Mucosa of descending colon (tissue), 3 donors: ENCODE measurements around the gene METTL9. TPM values are rescaled to one million over a fixed set of nuclear protein-coding genes. Genes with fewer than 3 reads are reported as not detected.
"Not testable (repeated sequence)": the region's sequence is repeated elsewhere in the genome, so short reads cannot be mapped to it uniquely, and the experiment has no call there.

Experiments
- ATAC-seq: fragments of 200-7000 bp; cut with Tn5 transposase; one replicate; pipeline ENCODE4 v1.9.1; 2020; ENCODE audit warnings: mild to moderate bottlenecking, moderate library complexity
- DNase-seq, 3 donors: peaks; one replicate each; pipeline ENCODE4 v3.0.0-alpha.2; 2020
- H3K36me3 ChIP-seq: fragments of 200-600 bp; one replicate; pipeline ENCODE4 v1.8.0; 2021; ENCODE audit warnings: low read depth, mild to moderate bottlenecking
- H3K4me1 ChIP-seq: fragments of 200-600 bp; one replicate; pipeline ENCODE4 v1.8.0; 2021; ENCODE audit warnings: low read depth, mild to moderate bottlenecking
- H3K4me3 ChIP-seq: fragments of 200-600 bp; one replicate; pipeline ENCODE4 v1.8.0; 2021; ENCODE audit warnings: mild to moderate bottlenecking
- H3K9me3 ChIP-seq: fragments of 200-600 bp; one replicate; pipeline ENCODE4 v1.8.0; 2021; ENCODE audit warnings: mild to moderate bottlenecking
- intact Hi-C, 2 donors: fragments of 100-400 bp; cut with DNase I in 1 of 2; cut with micrococcal nuclease in 1 of 2; formaldehyde crosslinking; loops; one replicate each; pipeline versions ENCODE4 v1.11.0 to v1.11.1; 2022; cut with DNase I, micrococcal nuclease
- long read RNA-seq, 2 donors: library from polyadenylated mRNA; unstranded; transcript quantifications; one replicate each; pipeline ENCODE4 v2.0.0, GENCODE V29; 2019 to 2021
- total RNA-seq, 3 donors: library from RNA; stranded (reverse); fragmentation: NEBNext Ultra II Directional in 2 of 3; extraction: Animal tissue kit (Norgen Biotek cat#: 25700) in 2 of 3; gene quantifications; one replicate each; pipeline versions ENCODE4 v1.2.1 to v1.2.4, GENCODE V29; 2021 to 2023
- TF ChIP-seq, protein P1 (sequence below): fragments of 200-600 bp; IDR thresholded peaks from one replicate; pipeline ENCODE4 v1.8.0; 2022; ENCODE audit warnings: antibody characterized with exemption, mild to moderate bottlenecking
- donor health status: DM: no; HTN: no; CAD: no; lungs with moderate emphysema.
- donor health status: DM: no; HTN: no; CAD: no.
- donor health status: DM: no; HTN: yes; CAD: no.

The METTL9 gene
- total RNA-seq, result 10 to 100 TPM; 60.8 to 76.5 (median 62.8) TPM
- long read RNA-seq, donor 1, transcript METTL9-201 (5 exons, 3,256 nt), result major isoform, 67 of 113 reads
- long read RNA-seq, donor 1, transcript METTL9-202 (5 exons, 1,817 nt), result minor isoform, 31 of 113 reads
- long read RNA-seq, donor 1, partial matches to known transcripts, result 7 of 113 reads
- long read RNA-seq, donor 1, other reads (novel, unspliced or antisense), result 8 of 113 reads
- long read RNA-seq, donor 2, transcript METTL9-202 (5 exons, 1,817 nt), result minor isoform, 9 of 43 reads
- long read RNA-seq, donor 2, transcript METTL9-201 (5 exons, 3,256 nt), result major isoform, 30 of 43 reads
- long read RNA-seq, donor 2, partial matches to known transcripts, result 1 of 43 reads
- long read RNA-seq, donor 2, other reads (novel, unspliced or antisense), result 3 of 43 reads

DNA sequence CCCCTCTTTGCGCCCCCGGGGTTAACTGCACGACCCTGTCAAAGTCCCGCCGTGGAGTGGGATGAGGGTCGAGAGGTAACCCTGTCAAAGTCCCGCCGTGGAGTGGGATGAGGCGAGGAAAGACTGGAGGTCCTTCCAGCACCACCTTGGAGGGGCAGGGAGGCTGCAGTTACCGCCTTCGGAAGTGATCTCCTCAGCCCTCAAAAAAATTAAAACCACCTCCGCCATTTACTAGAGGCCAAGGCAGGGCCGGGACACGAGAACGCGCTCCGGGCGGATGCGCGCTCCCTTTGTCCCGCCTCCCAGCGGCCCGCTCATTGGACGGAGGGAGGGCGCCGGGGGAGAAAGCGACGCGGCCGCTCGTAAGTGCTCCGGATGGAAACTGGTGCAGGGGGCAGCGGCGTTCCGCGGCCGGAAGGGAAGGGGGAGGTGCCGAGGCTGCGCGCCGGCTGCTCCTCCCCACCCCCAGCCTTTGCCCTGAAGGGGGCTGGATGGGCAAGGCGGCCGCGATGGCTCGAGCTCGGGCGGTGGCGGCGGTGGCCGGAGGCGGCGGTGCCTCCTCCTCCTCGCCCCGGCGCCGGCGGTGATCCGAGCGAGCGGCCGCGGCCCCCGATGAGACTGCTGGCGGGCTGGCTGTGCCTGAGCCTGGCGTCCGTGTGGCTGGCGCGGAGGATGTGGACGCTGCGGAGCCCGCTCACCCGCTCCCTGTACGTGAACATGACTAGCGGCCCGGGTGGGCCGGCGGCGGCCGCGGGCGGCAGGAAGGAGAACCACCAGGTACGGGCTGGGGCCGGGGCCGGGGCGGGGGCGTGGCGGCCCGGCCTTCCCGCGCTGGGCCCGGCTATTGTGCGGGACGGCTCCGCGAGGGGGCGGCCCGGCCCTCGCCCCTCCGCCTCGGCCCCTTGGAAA is at the start of gene METTL9:
METTL9 (plus strand) TSS at position 456 of the 909 bp plus-strand sequence; CDS start at position 613, 157 bp downstream.
- intact Hi-C loops, result no loop called here
- DNase-seq (peak; percentile 95 to 97 (median 97)), ATAC-seq (peak; percentile 98)
- Histone ChIP-seq H3K36me3 (no peaks in the 10 kb centered on the region), H3K4me3 (peak within 1 kb of the TSS; percentile 88), H3K9me3 (no peaks in the 10 kb centered on the region), H3K4me1 (peaks cover 15% of the 10 kb centered on the region)
- TF ChIP-seq, protein P1, sequence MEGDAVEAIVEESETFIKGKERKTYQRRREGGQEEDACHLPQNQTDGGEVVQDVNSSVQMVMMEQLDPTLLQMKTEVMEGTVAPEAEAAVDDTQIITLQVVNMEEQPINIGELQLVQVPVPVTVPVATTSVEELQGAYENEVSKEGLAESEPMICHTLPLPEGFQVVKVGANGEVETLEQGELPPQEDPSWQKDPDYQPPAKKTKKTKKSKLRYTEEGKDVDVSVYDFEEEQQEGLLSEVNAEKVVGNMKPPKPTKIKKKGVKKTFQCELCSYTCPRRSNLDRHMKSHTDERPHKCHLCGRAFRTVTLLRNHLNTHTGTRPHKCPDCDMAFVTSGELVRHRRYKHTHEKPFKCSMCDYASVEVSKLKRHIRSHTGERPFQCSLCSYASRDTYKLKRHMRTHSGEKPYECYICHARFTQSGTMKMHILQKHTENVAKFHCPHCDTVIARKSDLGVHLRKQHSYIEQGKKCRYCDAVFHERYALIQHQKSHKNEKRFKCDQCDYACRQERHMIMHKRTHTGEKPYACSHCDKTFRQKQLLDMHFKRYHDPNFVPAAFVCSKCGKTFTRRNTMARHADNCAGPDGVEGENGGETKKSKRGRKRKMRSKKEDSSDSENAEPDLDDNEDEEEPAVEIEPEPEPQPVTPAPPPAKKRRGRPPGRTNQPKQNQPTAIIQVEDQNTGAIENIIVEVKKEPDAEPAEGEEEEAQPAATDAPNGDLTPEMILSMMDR, result no peak

- H3K36me3 ChIP-seq, DNase-seq, H3K4me3 ChIP-seq, intact Hi-C loops, ATAC-seq, H3K4me1 ChIP-seq, H3K9me3 ChIP-seq: not testable (repeated sequence)
These were observed 49.4 kb upstream of the METTL9 start for GRCh38 chr16:21549975-21550374.

- H3K4me1 ChIP-seq, H3K36me3 ChIP-seq, H3K4me3 ChIP-seq, DNase-seq, intact Hi-C loops, ATAC-seq, H3K9me3 ChIP-seq: not testable (repeated sequence)
These were observed 48.9 kb upstream of the METTL9 start for GRCh38 chr16:21550435-21550834.

DNA sequence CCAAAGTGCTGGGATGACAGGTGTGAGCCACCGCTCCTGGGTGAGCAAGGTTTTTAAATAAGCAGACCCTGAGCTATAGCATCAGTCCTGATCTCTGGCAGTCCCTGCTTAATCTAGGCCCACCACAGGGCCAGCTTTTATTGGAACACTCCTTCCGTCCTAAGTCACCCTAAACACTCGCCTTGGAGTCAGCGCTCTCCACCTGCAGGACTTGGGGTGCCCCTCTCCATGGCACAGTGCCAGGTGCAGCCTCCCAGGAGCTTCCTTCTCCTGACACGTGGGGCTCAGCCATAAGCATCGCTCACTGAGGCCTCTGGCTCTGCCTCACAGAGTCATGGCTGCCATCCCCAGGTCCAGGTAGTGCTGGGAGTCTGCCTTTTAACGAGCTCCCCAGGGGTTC is 48.3 kb upstream of the METTL9 start:
- DNase-seq, H3K4me1 ChIP-seq, ATAC-seq, intact Hi-C loops, H3K36me3 ChIP-seq, H3K9me3 ChIP-seq, H3K4me3 ChIP-seq: not testable (repeated sequence)

DNA sequence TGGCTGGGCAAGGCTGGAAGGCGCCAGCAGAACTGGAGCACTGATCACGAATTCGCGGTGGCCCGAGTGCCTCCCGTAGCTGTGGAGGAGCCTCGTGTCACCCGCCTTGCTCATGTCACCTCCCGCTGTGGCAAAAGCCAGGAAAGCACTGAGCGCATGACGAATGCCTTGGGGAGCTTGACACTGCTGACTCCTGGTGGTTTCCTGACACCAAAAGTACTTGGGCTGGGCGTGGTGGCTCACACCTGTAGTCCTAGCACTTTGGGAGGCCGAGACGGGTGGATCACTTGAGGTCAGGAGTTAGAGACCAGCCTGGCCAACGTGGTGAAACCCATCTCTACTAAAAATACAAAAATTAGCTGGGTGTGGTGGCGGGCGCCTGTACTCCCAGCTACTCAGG is 47.8 kb upstream of the METTL9 start:
- H3K9me3 ChIP-seq, H3K4me3 ChIP-seq, H3K36me3 ChIP-seq, DNase-seq, intact Hi-C loops, H3K4me1 ChIP-seq, ATAC-seq: not testable (repeated sequence)

DNA sequence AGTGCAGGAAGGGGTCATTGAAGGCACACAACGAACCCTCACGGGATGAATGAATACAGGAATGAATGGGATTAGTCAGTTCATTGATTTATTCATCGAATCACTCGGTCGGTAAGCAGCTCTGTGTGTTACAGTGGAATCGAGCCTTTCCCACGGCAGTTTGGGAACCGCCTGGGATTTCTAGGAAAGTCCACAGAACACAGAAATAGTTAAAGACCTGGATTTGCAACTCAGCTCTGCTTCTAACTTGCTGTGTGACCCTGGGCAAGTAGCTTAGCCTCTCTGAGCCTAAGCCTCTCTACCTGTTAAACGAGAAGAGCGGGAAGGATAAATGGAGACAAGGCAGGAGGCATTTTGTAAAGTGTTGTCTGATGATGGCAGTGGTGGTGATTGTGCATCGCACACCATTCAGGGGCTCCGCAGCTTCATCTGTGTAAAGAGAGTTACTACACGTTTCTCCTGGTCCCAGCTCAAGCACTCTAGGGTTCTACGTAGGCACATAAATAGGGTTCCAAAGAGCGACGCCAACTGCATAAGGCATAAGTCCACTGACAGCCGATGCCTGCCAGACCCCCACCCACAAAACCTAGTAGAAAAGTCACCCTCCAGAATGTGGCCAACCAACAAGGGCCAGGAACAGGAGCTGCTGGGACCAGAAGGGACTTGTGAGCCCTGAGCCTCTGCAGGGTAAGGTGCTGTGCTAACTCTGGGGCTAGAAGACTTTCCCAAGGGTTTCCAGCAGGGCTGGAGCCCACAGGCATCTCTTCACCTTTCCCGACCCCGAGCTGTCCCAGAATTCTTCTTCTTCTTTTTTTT is 45.7 kb upstream of the METTL9 start:
- DNase-seq, intact Hi-C loops, H3K9me3 ChIP-seq, ATAC-seq, H3K4me1 ChIP-seq, H3K4me3 ChIP-seq, H3K36me3 ChIP-seq: not testable (repeated sequence)

- peak; percentile 94 to 96 (median 95) for DNase-seq
- intact Hi-C loops, result no loop called here
- no peaks in the 10 kb centered on the region for H3K36me3 ChIP-seq
- TF ChIP-seq, protein P1, result peak; percentile 100
- peak; percentile 98 for ATAC-seq
- peaks cover 8% of the 10 kb centered on the region for H3K4me1 ChIP-seq
- H3K4me3 ChIP-seq, result no peak overlapping the region
- no peaks in the 10 kb centered on the region for H3K9me3 ChIP-seq
These were observed 44.4 kb upstream of the METTL9 start for GRCh38 chr16:21554795-21555585.

DNA sequence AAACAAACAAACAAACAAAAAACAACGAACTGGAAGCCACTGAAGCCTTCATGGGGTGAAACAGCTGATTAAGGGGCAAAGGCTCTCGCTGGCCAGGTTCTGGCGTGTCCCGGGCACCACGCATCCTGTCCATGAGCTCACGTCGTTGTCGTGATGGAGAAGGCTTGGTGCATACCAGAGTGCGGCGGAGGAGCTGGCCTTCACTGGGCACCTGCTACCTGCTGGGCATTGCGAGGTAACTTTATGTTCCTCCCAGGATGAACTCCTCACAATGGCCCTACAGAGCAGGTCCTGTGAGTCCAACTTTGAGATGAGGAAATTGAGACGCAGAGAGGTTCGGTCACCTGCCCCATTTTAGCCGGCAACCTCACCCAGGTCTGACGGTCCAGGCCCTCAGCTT is 43.8 kb upstream of the METTL9 start:
- intact Hi-C loops, H3K36me3 ChIP-seq, H3K4me1 ChIP-seq, H3K9me3 ChIP-seq, H3K4me3 ChIP-seq, ATAC-seq, DNase-seq: not testable (repeated sequence)

DNA sequence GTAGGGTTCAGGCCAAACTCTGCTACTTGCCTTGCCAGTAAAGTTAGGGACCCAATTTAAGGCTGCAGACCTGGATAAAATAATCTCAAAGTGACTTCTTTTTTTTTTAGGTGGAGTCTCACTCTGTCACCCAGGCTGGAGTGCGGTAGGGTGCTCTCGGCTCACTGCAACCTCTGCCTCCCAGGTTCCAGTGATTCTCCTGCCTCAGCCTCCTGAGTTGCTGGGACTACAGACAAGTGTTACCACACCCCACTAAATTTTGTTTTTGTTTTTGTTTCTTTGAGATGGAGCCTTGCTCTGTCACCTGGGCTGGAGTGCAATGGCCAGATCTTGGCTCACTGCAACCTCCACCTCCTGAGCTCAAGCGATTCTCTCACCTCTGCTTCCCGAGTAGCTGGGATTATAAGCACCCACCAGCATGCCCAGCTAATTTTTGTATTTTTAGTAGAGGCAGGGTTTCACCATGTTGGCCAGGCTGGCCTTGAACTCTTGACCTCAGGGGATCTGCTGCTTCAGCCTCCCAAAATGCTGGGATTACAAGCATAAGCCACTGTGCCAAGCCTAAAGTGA is 43.3 kb upstream of the METTL9 start:
- H3K4me3 ChIP-seq, H3K9me3 ChIP-seq, ATAC-seq, DNase-seq, intact Hi-C loops, H3K4me1 ChIP-seq, H3K36me3 ChIP-seq: not testable (repeated sequence)

DNA sequence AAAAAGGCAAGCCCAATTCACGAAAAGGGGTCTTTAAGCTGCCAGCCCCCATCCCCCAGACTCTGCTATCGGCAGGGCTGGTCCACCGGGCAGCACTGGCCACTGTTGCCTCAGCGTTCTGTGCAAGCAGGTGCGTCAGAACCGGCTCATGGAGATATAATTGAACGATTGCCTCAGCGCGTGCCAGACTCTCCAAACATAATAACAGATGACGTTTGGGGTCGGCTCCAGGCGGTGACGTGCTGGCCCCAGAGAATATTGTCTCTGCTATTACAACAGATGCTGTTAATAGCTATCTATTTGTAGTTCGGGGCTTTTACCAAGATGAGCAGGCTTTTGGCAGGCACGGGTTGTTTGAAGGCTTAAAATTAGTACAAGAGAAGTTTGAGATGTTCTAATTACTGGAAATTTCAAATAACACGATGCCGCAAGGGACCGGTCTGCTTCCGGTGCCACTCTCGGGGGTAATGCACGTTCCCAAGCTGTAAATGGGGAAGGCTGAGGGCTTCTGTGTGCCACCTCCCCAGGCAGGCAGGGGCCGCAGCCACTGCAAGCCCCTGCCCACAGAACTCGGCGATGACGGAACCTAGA is 42.6 kb upstream of the METTL9 start:
- DNase-seq, result peak in 2 of 3 donors; percentile 27 to 71

More for the DNA sequence above, 42.6 kb upstream of the METTL9 start:
- H3K36me3 ChIP-seq, intact Hi-C loops, H3K4me1 ChIP-seq, H3K9me3 ChIP-seq, H3K4me3 ChIP-seq: not testable (repeated sequence)
- peak; percentile 6 for ATAC-seq
